ENCODE measurements around the gene INKA2. TPM values are rescaled to one million over a fixed set of nuclear protein-coding genes. Genes with fewer than 3 reads are reported as not detected.

Gene INKA2
- total and polyA plus RNA-seq, 2 of the 4 experiments (the other 2 are of a cell fraction): 2.2 to 2.6 TPM

DNA sequence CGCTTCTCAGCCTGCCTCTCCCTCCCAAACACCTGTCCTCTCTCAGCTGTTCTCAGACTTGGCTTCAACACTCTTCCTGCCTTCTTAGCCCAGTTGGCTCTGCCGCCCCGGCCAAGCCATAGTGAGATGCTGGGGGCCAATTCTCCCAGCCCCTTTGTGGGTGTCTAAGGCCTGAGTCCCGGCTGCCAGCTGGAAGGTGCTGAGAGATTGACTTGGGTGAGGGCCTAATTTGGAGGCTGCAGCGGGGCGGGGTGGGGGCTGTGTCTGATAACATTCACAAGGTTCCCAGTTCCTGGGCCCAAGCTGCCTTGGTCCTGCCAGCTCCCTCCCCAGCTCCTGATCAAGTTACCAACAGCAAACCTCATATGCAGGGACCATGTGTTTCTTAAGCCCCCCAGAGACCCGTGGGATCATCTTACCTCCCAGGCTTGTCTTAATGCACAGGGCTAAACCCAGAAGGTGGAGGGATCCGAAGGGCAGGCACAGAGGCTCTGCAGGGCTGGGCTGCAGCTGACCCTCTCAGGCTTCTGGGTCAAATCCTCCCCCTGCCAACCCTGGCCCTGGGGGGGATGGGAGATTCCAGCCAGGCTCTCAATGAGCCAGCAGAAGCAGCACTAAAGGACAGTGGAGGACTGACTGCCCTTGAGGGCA is 9.8 kb downstream of the INKA2 start:
- dilution Hi-C loops (cut with HindIII; ENCODE audit: low sequenced_read_pairs, unreplicated experiment): no loop called here
- BruUV-seq (replicated peaks): no TSS peak
- Histone ChIP-seq H2BK120ac (ENCODE audit: low read depth, low read length) (no peak overlapping the region), H2AK9ac (replicated peaks; ENCODE audit: low read depth, low read length, poor library complexity) (no peak overlapping the region), H3K23ac (ENCODE audit: low read depth, low read length) (no peak overlapping the region), H3K9me1 (ENCODE audit: insufficient read depth, low read length) (peaks cover 9% of the 10 kb centered on the region), H3K4me1 (ENCODE audit: control insufficient read depth, insufficient read depth, low read length) (peaks cover 11% of the 10 kb centered on the region), H3K4me3 (ENCODE audit: insufficient read depth, low read depth, low read length) (no peak overlapping the region), H4K20me1 (ENCODE audit: insufficient read depth, low read length) (peaks cover 4% of the 10 kb centered on the region; the same call in 1 of the 2 replicates), H4K5ac (ENCODE audit: low read depth, low read length) (no peak overlapping the region), H3K36me3 (ENCODE audit: control insufficient read depth, insufficient read depth, low read length) (peaks cover 5% of the 10 kb centered on the region; the same call in 1 of the 2 replicates), H3K9ac (ENCODE audit: low read depth, low read length) (no peak overlapping the region), H2BK15ac (ENCODE audit: low read depth, low read length) (no peak overlapping the region), H4K91ac (ENCODE audit: insufficient read depth, low read depth, low read length) (no peak overlapping the region), H3K9me3 (ENCODE audit: control insufficient read depth, insufficient read depth, low read length) (no peaks in the 10 kb centered on the region), H3K79me1 (ENCODE audit: low read depth in 1 of 2, low read length in 2 of 2) (peaks cover 3 to 31% of the 10 kb centered on the region in 2 experiments; a peak in 2 of 4 replicates), H3K27me3 (ENCODE audit: control insufficient read depth, insufficient read depth, low read length) (no peaks in the 10 kb centered on the region), H2AK5ac (ENCODE audit: low read depth, low read length) (no peak overlapping the region), H3K4ac (ENCODE audit: low read depth, low read length) (no peak overlapping the region), H3K56ac (ENCODE audit: extremely low read depth, insufficient read depth, low read length) (no peak overlapping the region), H3K18ac (ENCODE audit: low read depth, low read length) (no peak overlapping the region), H4K8ac (ENCODE audit: low read depth in 2 of 2, low read length in 2 of 2) (no peak overlapping the region), H3K4me2 (ENCODE audit: low read depth, low read length) (no peak overlapping the region), H2AFZ (replicated peaks; ENCODE audit: low read length, poor library complexity) (no peak overlapping the region), H3K14ac (replicated peaks; ENCODE audit: low read depth, low read length) (no peak overlapping the region), H2BK20ac (ENCODE audit: low read depth, low read length) (no peak overlapping the region), H3K27ac (ENCODE audit: insufficient read depth, low read length) (no peak overlapping the region), H2BK5ac (ENCODE audit: low read depth, low read length, poor library complexity, severe bottlenecking) (no peak overlapping the region)
- no peak for DNase-seq
- WGBS, 2 experiments (ENCODE audit: extremely low coverage in 2 of 2, insufficient read length in 1 of 2): 43% methylated on average over 1 of the region's 8 CpGs; no CpG with 5 or more reads in 1 of the 2 experiments
- ChIA-PET POLR2A (ENCODE audit: unreplicated experiment) (no interaction called here), CTCF (no interaction called here)
- TF ChIP-seq MAFK (IDR thresholded peaks at IDR 0.05; ENCODE audit: low read depth, low read length) (no peak), NFE2L2 (IDR thresholded peaks at IDR 0.05; ENCODE audit: low read depth, low read length) (no peak), BHLHE40 (IDR thresholded peaks at IDR 0.05; ENCODE audit: low read depth, low read length) (no peak), POLR2A (IDR thresholded peaks at IDR 0.05; ENCODE audit: low read depth, low read length) (no peak), SMC3 (IDR thresholded peaks at IDR 0.05; ENCODE audit: low read depth, low read length) (no peak), RCOR1 (IDR thresholded peaks at IDR 0.05; ENCODE audit: insufficient replicate concordance, low read length) (no peak), FOS (IDR thresholded peaks at IDR 0.05; ENCODE audit: low read depth, low read length) (no peak), MAZ (IDR thresholded peaks at IDR 0.05; ENCODE audit: borderline replicate concordance, low read depth, low read length) (no peak), CHD1 (IDR thresholded peaks at IDR 0.05; ENCODE audit: low read depth, low read length) (no peak), RAD21 (IDR thresholded peaks at IDR 0.05; ENCODE audit: low read length) (no peak), RFX5 (IDR thresholded peaks at IDR 0.05; ENCODE audit: low read depth, low read length) (no peak), MXI1 (IDR thresholded peaks at IDR 0.05; ENCODE audit: borderline replicate concordance, low read depth, low read length) (no peak), CEBPB (IDR thresholded peaks at IDR 0.05; ENCODE audit: low read depth, low read length) (no peak)
- TF ChIP-seq, protein P1, sequence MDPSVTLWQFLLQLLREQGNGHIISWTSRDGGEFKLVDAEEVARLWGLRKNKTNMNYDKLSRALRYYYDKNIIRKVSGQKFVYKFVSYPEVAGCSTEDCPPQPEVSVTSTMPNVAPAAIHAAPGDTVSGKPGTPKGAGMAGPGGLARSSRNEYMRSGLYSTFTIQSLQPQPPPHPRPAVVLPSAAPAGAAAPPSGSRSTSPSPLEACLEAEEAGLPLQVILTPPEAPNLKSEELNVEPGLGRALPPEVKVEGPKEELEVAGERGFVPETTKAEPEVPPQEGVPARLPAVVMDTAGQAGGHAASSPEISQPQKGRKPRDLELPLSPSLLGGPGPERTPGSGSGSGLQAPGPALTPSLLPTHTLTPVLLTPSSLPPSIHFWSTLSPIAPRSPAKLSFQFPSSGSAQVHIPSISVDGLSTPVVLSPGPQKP (IDR thresholded peaks at IDR 0.05; ENCODE audit: borderline replicate concordance, low read depth, low read length): no peak
- TF ChIP-seq, protein P2, sequence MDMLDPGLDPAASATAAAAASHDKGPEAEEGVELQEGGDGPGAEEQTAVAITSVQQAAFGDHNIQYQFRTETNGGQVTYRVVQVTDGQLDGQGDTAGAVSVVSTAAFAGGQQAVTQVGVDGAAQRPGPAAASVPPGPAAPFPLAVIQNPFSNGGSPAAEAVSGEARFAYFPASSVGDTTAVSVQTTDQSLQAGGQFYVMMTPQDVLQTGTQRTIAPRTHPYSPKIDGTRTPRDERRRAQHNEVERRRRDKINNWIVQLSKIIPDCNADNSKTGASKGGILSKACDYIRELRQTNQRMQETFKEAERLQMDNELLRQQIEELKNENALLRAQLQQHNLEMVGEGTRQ (IDR thresholded peaks at IDR 0.05; ENCODE audit: low read depth, low read length): no peak
- TF ChIP-seq, protein P3, sequence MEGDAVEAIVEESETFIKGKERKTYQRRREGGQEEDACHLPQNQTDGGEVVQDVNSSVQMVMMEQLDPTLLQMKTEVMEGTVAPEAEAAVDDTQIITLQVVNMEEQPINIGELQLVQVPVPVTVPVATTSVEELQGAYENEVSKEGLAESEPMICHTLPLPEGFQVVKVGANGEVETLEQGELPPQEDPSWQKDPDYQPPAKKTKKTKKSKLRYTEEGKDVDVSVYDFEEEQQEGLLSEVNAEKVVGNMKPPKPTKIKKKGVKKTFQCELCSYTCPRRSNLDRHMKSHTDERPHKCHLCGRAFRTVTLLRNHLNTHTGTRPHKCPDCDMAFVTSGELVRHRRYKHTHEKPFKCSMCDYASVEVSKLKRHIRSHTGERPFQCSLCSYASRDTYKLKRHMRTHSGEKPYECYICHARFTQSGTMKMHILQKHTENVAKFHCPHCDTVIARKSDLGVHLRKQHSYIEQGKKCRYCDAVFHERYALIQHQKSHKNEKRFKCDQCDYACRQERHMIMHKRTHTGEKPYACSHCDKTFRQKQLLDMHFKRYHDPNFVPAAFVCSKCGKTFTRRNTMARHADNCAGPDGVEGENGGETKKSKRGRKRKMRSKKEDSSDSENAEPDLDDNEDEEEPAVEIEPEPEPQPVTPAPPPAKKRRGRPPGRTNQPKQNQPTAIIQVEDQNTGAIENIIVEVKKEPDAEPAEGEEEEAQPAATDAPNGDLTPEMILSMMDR (conservative IDR thresholded peaks at IDR 0.05; ENCODE audit: low read depth, low read length): no peak
- in situ Hi-C loops (cut with MboI; ENCODE audit: low sequenced_read_pairs): no loop called here
- intact Hi-C loops (cut with micrococcal nuclease): no loop called here
- no peak for ATAC-seq (ENCODE audit: low read depth)
